ENCODE data around the gene ATP1A1. TPM values are rescaled to one million over a fixed set of nuclear protein-coding genes. Genes with fewer than 3 reads are reported as not detected.
A peak's percentile ranks its signal among the peaks of the same experiment; 100 is the strongest.

The ATP1A1 gene
- total RNA-seq, 1 experiment from 2014 or later, result 378 TPM

GRCh38 chr1:116343019-116343418 lies 30.0 kb upstream of the ATP1A1 start:
- intact Hi-C loops (cut with micrococcal nuclease), result loop anchor here (5.0 kb wide), 1 partner anchor 191 kb away; no protein-coding TSS in a partner anchor
- H3K27ac Mint-ChIP-seq (ENCODE audit: low read depth, unreplicated experiment), result no peak overlapping the region
- no peaks in the 10 kb centered on the region for H3K27me3 Mint-ChIP-seq (ENCODE audit: insufficient read depth, unreplicated experiment)
- no peak for TF ChIP-seq CTCF (IDR thresholded peaks at IDR 0.05; ENCODE audit: unreplicated experiment)
- H3K36me3 Mint-ChIP-seq (ENCODE audit: insufficient read depth, unreplicated experiment), result no peaks in the 10 kb centered on the region
- H3K9me3 Mint-ChIP-seq (ENCODE audit: unreplicated experiment), result no peaks in the 10 kb centered on the region
- DNase-seq (ENCODE audit: unreplicated experiment), result no peak
- POLR2A ChIA-PET, result interaction anchor here (0.6 to 7.6 kb wide), 5 partner anchors 27 to 1874 kb away, joined by 3 to 110 read pairs (median 5); partner anchors contain the start of gene ATP1A1
- no peak overlapping the region for H3K4me3 Mint-ChIP-seq (ENCODE audit: unreplicated experiment)
- BruUV-seq (replicated peaks), result no TSS peak
- peaks cover 28% of the 10 kb centered on the region for H3K4me1 Mint-ChIP-seq (ENCODE audit: insufficient read depth, unreplicated experiment)
- CTCF ChIA-PET, result interaction anchor here (0.7 kb wide), 1 partner anchor 11 kb away, joined by 3 read pairs; no protein-coding TSS in a partner anchor

GRCh38 chr1:116345011-116345410 lies 28.0 kb upstream of the ATP1A1 start:
- no TSS peak for BruUV-seq (replicated peaks)
- DNase-seq (ENCODE audit: unreplicated experiment), result no peak
- CTCF ChIA-PET, result interaction anchor here (1.2 kb wide), 1 partner anchor 139 kb away, joined by 4 read pairs; no protein-coding TSS in a partner anchor

GRCh38 chr1:116345843-116346242 lies 27.2 kb upstream of the ATP1A1 start:
- intact Hi-C loops (cut with micrococcal nuclease), result no loop called here
- ChIA-PET CTCF (interaction anchor here (0.7 kb wide), 1 partner anchor 21 kb away, joined by 3 read pairs; no protein-coding TSS in a partner anchor), POLR2A (interaction anchor here (0.7 to 7.6 kb wide), 9 partner anchors 11 to 74 kb away, joined by 3 to 110 read pairs (median 4); partner anchors contain the start of gene ATP1A1)
- no peak overlapping the region for H3K27ac Mint-ChIP-seq (ENCODE audit: low read depth, unreplicated experiment)
- H3K4me1 Mint-ChIP-seq (ENCODE audit: insufficient read depth, unreplicated experiment), result peaks cover 18% of the 10 kb centered on the region
- DNase-seq (ENCODE audit: unreplicated experiment), result no peak
- no peaks in the 10 kb centered on the region for H3K9me3 Mint-ChIP-seq (ENCODE audit: unreplicated experiment)
- H3K4me3 Mint-ChIP-seq (ENCODE audit: unreplicated experiment), result no peak overlapping the region
- BruUV-seq (replicated peaks), result no TSS peak
- TF ChIP-seq CTCF (IDR thresholded peaks at IDR 0.05; ENCODE audit: unreplicated experiment), result no peak
- no peaks in the 10 kb centered on the region for H3K36me3 Mint-ChIP-seq (ENCODE audit: insufficient read depth, unreplicated experiment)
- no peaks in the 10 kb centered on the region for H3K27me3 Mint-ChIP-seq (ENCODE audit: insufficient read depth, unreplicated experiment)

More at GRCh38 chr1:116345011-116345410, 28.0 kb upstream of the ATP1A1 start:
- no peaks in the 10 kb centered on the region for H3K9me3 Mint-ChIP-seq (ENCODE audit: unreplicated experiment)
- POLR2A ChIA-PET, result interaction anchor here (0.9 to 7.6 kb wide), 6 partner anchors 10 to 36 kb away, joined by 3 to 110 read pairs (median 4); partner anchors contain the start of gene ATP1A1
- no peak for TF ChIP-seq CTCF (IDR thresholded peaks at IDR 0.05; ENCODE audit: unreplicated experiment)
- H3K27ac Mint-ChIP-seq (ENCODE audit: low read depth, unreplicated experiment), result no peak overlapping the region
- intact Hi-C loops (cut with micrococcal nuclease), result no loop called here
- H3K4me1 Mint-ChIP-seq (ENCODE audit: insufficient read depth, unreplicated experiment), result peaks cover 27% of the 10 kb centered on the region
- no peak overlapping the region for H3K4me3 Mint-ChIP-seq (ENCODE audit: unreplicated experiment)
- no peaks in the 10 kb centered on the region for H3K27me3 Mint-ChIP-seq (ENCODE audit: insufficient read depth, unreplicated experiment)
- H3K36me3 Mint-ChIP-seq (ENCODE audit: insufficient read depth, unreplicated experiment), result no peaks in the 10 kb centered on the region

GRCh38 chr1:116346943-116347673 lies 25.9 kb upstream of the ATP1A1 start:
- intact Hi-C loops (cut with micrococcal nuclease), result no loop called here
- H3K36me3 Mint-ChIP-seq (ENCODE audit: insufficient read depth, unreplicated experiment), result no peaks in the 10 kb centered on the region
- no peaks in the 10 kb centered on the region for H3K27me3 Mint-ChIP-seq (ENCODE audit: insufficient read depth, unreplicated experiment)
- peaks cover 10% of the 10 kb centered on the region for H3K4me1 Mint-ChIP-seq (ENCODE audit: insufficient read depth, unreplicated experiment)
- H3K9me3 Mint-ChIP-seq (ENCODE audit: unreplicated experiment), result no peaks in the 10 kb centered on the region
- DNase-seq (ENCODE audit: unreplicated experiment), result peak; percentile 68
- no TSS peak for BruUV-seq (replicated peaks)
- no peak overlapping the region for H3K4me3 Mint-ChIP-seq (ENCODE audit: unreplicated experiment)
- peak overlapping the region; percentile 21 for H3K27ac Mint-ChIP-seq (ENCODE audit: low read depth, unreplicated experiment)
- ChIA-PET CTCF (interaction anchor here (0.5 to 1.1 kb wide), 3 partner anchors 13 to 222 kb away, joined by 3 to 5 read pairs (median 5); no protein-coding TSS in a partner anchor), POLR2A (interaction anchor here (0.7 to 7.6 kb wide), 5 partner anchors 12 to 118 kb away, joined by 3 to 110 read pairs (median 6); partner anchors contain the start of gene ATP1A1)
- no peak for TF ChIP-seq CTCF (IDR thresholded peaks at IDR 0.05; ENCODE audit: unreplicated experiment)
